Fibroblast of skin of left quadriceps (primary cell): ENCODE data around the gene ATG7.
"Not testable (repeated sequence)": the region's sequence is repeated elsewhere in the genome, so short reads cannot be mapped to it uniquely, and the experiment has no call there.

ENCODE experiments used
- DNase-seq, 2 experiments: peaks; one replicate each; pipeline ENCODE4 v3.0.0-alpha.2; 2013; ENCODE audit warnings: low read depth in 2 of 2

The ATG7 gene

DNA sequence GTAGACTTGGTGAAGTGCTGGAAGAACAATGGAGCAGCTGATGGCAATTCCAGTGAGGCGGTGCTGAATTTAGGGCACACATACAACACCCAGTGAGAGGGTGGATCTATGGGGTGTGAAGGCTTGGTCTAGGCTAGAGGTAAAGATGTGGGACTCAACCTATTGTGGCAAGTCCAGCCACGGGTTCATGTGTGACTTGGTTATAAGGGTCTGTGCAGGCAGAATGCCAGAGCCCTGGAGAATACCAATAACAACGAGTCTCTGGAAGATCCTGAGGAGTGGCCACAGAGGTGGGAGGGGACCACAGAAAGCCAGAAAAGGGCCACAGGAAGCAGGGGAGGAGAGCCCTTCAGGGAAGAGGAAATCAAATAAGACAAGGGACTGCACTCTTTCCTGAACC lies 316.6 kb downstream of the ATG7 start:
- no peak for DNase-seq

DNA sequence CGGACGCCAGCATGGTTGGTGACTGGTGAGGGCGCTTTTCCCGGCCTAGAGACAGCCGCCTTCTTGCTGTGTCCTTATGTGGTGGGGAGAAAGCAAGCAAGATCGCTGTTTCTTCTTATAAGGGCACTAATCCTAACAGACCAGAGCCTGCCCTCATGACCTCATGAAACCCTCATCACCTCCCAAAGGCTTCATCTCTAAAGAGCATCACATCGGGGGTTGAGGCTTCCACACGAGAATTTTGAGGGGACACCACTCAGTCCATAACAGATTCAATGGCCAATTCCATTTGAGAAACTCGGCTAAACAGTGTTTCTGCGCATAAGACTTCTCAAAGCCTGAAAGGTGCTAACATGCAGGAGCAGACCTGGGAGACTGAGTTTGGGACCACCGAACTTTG lies 317.5 kb downstream of the ATG7 start:
- no peak for DNase-seq

DNA sequence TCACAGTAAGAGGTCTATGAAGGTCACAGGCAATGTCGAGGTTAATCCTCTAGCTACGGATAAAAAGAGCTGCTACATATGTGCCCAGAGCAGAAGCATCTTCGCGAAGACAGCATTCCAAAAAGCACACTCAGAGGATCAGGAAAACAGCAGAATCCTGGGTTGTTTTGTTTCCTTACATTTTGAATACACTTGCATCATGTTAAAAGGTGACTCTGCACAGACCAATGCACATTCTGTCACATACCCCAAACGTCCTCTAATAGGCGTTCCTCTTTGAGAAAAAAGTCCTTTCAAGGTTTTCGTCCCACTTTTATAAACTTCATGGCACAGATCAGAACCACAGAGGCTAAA lies 318.8 kb downstream of the ATG7 start:
- no peak for DNase-seq

DNA sequence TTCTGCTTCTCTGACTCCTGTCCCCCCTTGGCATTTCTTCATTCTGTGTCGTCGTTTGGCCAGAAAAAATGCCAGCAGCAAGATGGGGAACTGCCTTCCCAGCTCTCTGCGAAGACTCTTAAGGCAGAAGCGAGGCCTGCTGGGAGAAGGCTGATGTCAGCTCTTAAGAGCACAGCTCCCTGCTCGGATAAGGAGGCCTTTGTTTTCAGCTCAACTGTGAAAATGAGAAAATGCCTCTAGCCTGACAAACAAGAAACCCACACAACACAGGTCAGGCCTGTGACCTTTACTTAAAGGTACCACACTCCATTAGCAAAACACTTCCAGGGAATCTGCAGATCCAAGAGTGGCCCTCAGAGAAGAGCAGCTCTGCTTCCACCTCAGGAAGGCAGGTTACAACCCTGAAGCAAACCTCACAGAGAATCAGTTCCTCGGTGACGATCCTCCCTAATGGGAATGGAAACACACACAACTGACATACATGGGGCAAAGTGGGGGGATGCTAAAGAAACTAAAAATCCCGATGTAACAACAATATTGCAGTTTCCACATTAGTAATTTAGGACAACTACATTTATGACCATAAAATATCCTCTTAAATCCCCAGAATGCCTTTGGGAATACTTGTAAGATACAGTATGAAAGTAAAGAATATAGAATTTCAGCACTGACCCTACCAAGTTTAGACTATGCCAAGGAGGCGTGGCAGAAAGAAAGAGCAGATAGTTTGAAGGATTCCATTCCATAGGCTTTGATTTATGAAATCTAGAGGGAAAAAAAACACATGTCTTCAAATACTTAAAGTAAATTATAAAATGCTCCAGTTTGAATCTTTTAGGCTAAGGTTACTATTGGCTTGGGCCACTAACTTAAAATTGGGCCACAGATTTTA lies 319.4 kb downstream of the ATG7 start:
- DNase-seq, result no peak

DNA sequence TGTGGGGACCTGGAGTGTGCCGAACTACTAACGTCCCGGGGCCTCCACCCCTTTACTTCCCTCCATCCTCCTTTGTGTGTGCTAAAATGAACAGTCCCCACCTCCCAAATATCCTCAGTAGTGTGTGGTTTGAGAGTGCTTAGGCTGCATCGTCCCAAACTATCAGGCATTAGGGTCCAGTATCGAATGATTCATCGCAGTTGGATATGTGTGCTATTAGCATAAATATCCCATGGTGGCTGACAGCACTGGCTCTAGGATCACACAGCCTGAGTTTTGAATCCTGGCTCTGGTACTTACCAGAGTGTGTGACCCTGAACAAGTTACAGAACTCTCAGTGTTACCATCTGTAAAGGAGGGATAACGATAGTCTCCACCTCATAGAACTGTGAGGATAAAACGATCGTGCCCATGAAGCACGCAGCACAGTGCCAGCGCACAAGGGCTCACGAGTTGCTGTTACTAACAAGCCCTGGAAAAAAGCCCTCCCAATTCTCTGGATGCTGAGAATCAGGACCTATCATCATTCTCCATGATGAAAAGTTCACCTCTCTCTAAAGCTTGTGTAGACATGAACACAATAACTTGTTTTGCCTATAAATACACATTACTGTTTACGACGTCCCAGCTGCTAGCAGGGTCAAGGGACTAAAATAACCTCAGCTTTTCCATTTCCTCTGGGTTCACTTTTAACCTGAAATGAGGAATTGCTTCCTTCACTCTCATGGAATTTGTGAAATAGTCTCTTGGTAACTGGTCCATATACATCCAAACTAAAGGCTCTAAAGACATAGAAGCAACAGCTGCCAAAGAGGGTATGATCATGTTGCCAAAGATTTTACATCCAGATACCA lies 320.5 kb downstream of the ATG7 start:
- no peak for DNase-seq

DNA sequence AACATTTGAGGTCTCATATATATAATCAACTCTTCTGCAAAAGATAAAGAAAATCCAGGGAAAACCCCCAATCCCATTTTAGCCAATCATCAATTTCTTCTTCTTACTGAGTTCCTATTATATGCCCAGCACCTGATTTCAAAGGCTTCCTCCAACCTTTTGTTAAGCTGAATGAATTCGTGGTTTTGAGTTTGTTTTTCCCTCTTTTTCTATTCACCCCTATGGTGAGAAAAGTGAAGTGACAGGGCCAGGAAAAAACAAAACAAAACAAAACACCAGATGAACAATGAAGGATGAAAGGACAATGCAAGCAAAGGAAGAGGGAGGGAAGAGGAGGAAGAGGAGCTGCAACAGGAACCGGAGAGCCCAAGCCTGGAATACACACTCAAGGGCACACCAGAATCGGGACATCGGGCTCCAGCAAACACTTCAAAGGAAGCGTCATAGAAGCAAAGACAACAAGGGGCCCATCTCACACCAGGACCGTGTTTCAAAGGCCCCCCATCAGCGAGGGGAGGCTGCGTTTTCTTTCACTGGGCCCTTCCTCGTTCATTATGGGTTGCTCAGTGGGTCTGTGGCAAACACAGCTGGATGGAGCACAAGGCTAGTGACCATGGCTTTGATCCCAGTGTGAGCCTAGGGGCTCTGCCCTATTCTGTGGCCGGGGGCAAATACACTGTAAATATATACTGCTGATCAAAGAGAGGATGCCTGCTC lies 321.3 kb downstream of the ATG7 start:
- no peak for DNase-seq

DNA sequence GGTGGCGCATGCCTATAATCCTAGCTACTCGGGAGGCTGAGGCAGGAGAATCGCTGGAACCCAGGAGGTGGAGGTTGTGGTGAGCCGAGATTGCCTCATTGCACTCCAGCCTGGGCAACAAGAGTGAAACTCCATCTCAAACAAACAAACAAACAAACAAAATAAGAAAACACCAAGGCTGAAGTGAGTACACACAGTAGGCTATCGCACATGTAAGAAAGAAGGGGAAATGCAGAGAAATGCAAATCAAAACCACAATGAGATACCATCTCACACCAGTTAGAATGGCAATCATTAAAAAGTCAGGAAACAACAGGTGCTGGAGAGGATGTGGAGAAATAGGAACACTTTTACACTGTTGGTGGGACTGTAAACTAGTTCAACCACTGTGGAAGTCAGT lies 322.8 kb downstream of the ATG7 start:
- not testable (repeated sequence) for DNase-seq

DNA sequence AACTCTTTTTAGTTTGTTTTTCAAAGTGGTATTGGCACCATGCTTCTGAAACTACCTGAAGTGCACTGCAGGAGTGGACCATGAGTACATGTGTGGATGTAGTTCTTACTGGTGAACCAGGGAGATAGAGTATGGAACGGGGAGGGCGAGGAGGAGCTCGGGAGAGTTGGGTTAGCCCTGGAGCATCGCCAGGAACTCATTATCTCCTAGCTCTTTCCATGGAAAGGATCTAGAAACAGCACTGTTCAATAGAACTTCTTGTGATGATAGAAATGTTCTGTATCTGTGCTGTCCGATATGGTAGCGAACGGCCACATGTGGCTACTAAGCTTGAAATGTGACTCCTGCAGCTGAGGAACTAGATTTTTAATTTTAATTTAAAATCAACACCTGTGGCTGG lies 324.2 kb downstream of the ATG7 start:
- DNase-seq, result no peak

DNA sequence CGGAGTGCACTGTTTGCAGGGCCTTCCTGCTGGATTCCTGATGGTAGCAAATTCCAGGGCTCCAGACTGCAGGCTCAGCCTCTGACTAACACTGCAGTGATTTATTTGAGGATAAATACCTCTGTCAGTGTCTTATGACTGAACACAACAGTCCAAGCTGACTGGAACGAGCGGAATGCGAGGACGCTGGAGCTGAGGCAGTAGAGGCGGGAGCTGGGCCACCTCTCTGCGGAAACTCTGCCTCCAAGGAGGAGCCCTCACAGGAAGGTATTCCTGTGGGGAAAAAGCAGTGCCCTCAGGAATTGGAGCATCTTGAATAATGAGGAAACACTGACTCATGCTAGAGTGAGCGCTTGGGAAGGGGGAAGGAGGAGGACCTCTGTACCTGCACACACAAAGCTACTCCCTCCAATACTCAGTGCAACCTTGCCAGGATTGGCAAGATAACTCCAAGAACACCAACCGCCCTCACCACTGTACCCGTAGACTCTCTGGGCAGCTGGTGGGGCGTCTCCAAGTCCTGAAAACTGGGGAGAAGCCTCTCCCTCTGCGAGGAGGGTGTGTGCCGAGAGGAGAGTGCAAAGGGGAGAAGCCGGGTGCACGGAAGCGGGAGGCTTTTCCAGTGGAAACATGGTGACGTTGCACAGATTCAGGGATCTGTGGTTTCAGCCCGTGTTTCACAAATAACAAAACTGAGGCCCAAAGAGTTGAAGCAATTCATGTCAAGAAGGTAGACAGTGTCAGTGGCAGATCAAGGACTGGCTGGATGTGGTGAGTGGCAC lies 328.5 kb downstream of the ATG7 start:
- DNase-seq, result peak; percentile 99

DNA sequence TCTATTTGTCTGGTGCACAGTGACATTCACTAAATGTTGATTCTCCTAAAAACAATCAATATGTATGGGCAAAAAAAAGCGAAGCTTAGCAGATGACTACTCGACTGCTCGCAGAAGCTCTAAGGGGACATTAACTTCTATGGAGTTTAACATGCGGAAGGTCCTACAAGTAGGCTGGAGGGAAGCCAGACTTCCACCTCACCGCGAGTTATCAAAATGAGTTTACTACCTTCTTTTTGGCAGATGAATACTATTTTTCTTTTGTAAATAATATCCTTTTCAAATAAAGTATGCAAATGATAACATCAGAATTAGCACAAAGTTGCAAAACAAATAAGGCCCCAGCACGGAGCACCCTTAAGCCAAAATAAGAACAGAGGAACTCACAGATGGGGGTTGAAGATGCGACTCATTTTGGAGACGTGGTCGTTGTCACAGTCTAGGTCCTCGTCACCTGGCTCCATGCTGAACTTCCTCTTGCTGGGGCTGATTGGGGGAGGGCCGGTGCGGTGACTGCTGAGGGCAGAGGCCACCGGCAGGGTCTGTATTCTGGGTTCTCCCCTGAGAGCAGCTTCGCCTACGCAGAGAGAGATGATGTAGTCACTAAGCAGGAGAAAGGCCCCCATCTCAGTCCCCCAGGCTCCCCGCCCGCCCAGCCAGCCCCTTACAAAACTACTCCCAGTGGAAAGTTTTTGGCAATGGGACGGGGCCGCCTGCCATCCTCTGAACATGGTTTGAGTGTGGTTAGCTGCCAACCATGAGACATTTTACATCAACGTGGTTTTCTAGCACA lies 329.4 kb downstream of the ATG7 start:
- no peak for DNase-seq

DNA sequence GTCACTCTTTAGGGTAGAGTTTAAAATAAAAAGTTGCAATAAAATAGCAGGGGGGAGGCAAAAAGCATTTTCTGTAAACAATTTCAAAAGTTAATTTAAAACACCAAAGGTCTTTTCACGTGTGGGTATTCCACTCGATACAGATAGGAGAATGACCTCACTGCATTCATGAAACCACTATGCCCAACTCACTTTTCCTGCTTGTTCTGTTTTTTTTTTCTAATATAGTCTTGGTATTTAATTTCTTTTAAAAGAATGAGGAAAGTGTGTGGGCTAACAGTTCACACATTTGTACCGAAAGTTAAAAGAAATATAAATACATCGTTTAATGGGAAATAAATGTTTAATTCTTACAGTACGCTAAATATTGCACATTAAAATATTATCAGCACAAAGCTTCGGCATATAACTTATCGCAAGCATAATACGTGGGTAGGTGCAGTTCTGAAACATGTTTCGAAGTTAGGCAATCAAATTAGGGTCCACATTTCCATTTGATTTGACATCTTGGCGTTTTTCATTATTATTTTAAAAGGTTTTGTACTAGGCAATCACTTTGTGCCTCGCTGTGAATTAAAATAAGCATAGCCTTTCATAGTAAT lies 330.1 kb downstream of the ATG7 start:
- no peak for DNase-seq

DNA sequence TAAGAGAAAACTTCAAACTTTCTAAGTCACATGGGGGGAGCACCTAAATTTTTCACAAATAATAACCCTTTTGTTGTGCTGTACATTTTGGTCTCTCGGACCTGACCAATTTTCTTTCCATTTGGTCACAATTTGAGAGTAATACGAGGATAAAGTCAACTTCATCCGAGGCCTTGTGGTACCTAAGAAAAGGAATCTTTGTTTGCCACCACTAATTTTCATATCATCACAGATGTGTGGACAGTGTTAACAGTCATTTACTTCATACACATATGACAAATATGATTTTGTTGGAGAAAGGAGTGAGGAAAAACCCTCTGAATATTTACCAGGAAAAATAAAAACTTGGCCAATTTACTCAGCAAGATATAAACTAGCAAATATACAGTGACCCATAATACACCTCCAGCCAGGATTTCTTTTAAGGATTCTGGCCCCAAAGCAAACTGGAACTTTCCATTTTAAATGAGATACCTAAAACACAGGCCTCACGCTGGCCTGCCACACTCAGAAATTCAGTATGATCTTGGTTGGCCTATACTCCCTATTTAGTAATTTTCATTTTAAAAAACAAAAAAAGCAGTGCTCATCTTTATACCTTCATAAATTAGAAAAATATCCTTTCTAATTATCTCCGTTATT lies 330.8 kb downstream of the ATG7 start:
- no peak for DNase-seq

DNA sequence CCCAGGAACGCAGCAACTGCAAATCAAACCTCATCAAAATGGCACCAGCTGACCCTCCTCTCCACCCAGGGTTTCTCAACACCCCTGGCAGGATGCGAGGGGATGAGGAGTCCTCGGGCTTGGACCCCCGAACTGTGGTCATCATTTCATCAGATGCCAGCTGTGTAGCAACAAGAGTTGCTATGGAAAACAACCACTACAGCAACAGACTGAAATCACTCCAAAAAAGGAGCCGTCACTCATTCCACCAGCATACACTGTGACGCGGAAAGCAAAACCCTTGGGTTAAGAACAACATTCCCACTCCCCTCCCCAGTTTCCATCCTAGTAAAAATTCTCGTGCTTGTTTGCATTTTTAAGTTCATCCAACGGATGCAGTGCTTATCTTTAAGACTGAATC lies 331.4 kb downstream of the ATG7 start:
- peak; percentile 50 to 55 for DNase-seq

DNA sequence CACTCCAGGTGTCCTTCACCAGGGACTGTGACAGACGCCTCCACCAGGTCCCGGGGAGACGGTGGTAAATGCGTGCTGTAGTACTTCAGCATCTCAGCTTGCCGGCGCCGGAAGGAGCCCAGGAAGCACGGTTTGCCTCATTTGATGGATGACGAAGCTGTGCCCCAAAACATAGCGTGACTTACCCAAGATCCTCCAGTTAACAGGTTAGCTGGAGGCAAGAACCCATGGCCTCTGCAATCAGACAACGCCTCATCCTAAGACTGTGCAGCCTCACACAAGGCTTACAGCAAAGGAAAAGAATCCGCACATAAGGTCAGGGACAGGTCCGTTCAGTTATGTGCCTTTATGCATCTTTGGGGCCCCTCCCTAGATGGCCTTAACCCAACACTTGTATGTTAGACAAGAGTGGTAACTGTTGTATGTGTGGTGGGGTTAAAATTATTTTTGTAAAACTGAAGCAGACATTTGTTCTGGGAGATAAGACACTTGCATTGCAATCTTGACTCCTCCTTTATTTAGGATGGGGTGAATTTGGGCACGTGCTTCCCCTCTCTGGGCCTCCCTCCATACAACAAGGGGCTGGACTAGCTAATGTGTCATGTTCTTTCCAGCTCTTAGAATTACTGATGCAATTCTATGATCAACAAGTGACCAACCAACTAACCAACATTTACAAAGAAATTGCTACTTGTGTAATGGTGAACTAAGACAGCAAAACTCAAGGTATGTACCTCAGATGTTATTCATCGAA lies 332.1 kb downstream of the ATG7 start:
- no peak for DNase-seq

DNA sequence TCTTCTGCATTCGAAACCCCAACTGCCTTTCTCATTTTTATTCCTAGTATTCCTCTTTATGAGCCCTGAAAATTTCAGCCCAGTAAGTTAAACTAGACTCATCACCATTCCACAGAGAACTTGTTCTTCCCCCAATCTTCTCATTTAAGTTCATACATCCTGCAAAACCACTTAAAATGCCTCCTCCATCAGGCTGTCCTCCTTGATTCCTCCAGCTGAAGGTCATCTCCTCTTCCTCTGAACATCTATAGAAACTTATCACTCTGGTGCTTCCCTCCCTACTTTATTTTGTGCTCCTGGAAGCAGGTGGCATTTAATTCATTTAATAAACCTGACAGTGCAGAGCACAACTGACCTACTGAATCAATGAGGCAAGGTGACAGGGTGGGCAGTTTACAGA lies 333.2 kb downstream of the ATG7 start:
- no peak for DNase-seq

DNA sequence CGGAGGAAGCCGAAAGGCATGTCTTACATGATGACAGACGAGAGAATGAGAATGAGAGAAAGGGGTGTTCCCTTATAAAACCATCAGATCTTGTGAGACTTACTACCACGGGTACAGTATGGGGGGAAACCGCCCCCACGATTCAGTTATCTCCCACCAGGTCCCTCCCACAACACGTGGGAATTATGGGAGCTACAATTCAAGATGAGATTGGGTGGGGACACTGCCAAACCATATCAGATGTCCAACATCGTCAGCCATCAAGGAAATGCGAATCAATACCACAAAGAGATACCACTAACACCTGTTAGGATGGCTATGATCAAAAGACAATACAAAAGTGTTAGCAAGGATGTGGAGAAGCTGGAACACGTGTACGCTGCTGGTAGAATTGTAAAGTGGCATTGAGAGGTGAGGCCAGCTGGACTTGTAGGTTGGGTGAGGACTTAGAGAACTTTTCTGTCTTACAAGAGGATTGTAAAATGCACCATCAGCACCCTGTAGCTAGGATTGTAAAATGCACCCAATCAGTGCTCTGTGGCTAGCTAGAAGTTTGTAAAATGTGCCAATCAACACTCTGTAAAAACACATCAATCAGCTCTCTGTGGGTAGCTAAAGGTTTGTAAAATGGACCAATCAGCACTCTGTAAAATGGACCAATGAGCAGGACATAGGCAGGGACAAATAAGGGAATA lies 334.0 kb downstream of the ATG7 start:
- no peak for DNase-seq

DNA sequence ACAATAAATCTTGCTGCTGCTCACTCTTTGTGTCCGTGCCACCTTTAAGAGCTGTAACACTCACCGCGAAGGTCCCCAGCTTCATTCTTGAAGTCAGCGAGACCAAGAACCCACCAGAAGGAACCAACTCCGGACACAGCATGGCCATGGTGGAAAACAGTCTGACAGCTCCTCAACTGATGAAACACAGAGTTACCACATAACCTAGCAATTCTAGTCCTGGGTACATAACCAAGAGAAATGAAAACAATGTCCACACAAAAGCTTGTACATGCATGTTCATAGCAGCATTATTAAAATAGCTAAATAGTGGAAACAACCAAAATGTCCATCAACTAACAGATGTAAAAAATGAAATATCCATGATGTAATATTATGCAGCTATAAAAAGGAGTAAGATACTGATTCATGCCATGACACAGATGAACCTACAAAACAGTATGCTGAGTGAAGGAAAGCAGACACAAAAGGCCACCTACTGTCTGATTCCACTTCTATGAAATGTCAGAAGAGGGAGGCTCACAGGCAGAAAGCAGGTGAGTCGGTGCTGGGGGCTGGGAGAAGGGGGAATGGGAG lies 334.8 kb downstream of the ATG7 start:
- DNase-seq, result no peak
